ENCODE data around the gene MARCO.
"Not testable (repeated sequence)": the region's sequence is repeated elsewhere in the genome, so short reads cannot be mapped to it uniquely, and the experiment has no call there.

Gene MARCO

GRCh38 chr2:119009110-119009509 is 67.1 kb downstream of the MARCO start:
- DNase-seq, result no peak

DNA sequence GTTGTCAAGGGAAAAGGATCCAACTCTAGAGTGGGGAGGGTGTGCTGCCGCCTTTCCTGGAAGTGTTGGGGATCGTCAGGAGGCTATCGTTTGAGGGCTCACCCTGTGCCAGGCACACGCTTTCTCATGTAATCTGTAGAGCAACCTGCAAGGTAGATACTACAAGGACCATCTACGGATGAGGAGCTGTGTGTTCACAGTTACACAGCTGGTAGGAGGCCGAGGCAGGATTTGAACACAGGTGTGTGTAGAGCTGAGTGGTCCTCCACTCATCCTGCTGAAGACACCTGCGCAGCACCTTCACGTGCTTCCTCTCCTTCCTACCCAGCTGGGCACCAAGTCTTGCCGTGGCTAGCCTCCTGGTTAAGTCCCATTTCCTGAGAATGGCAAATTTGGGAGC is 68.3 kb downstream of the MARCO start:
- DNase-seq, result no peak

DNA sequence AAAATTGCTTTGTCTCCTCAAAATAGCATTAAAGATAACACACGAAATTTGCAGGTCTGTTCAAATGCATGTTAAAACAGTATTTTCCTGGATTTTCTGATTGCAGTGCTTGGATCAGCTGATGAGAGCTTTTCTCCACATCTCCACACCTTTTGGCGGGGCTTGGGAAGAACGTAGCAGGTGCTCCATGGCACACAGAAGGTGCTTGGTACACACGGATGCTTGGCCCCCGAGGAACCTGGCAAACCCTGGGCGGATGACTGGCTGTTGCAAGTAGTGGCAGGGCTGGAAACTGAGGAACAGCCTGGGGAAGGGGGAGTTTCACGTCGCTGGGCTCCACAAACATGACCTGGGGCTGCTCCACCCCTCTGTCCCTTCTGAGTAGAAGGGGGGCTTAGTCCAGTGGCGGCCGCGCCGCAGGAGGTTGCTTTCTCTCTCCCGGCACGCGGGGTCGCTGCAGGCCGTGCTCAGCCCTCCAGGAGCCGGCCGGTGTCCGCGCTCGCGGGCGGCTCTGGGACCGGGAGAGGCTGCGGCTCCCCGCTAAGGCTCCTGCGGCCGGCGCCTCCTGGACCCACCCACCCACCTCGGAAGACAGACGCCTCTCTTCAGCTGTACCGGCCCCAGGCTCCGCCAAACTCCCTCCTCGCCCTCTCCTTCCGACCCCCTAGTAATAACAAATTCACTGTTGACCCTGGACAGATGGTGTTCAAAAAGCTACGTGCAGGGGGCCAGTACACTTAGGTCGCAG is 69.3 kb downstream of the MARCO start:
- peak; percentile 9 to 19 for DNase-seq

- DNase-seq, result no peak
Observed at GRCh38 chr2:119011910-119012209, 69.9 kb downstream of the MARCO start.

- no peak for DNase-seq
Observed at GRCh38 chr2:119012345-119013301, 70.6 kb downstream of the MARCO start.

- no peak for DNase-seq
Observed at GRCh38 chr2:119013671-119014070, 71.7 kb downstream of the MARCO start.

GRCh38 chr2:119015845-119016244 is 73.9 kb downstream of the MARCO start:
- no peak for DNase-seq

- no peak for DNase-seq
Observed at GRCh38 chr2:119019521-119019920, 77.5 kb downstream of the MARCO start.

- DNase-seq, result no peak
Observed at GRCh38 chr2:119022678-119023077, 80.7 kb downstream of the MARCO start.

DNA sequence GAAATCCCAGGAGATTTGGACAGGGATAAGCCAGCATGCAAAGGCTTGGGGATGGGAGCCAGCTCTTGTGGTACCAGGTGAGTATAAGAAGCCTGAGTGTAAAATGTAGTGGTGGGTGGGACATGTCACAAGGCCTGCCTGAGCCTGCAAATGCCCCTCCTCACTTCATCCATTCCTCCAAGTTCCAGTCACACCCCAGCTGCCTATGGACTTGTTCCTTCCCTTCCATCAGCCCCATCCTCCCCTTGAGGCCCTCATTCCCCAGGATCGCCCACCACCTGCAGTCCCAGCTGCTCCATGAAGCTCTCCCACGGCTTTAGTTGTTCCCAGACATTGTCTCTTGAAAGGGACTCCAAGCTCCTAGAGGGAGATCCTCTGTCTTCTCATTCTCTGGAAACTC is 81.5 kb downstream of the MARCO start:
- no peak for DNase-seq

DNA sequence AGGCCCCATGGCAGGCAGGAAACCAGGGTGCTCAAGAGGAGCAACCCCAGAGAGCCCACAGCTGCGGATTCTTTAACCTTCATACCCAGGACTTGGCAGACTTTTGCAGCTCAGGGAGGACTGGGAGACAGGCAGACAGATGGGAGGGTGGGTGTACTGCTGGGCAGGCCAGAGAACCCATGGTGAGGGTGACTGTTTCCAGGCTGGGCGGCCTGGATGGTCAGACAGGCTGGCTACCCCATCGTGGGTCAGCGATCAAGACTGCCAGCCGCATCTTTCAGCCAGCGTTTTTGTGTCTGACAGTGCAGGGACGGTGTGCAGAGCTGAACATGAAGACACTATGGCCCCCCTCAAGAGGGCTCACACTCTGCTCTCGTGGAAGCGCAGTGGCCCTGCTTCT is 82.2 kb downstream of the MARCO start:
- no peak for DNase-seq

DNA sequence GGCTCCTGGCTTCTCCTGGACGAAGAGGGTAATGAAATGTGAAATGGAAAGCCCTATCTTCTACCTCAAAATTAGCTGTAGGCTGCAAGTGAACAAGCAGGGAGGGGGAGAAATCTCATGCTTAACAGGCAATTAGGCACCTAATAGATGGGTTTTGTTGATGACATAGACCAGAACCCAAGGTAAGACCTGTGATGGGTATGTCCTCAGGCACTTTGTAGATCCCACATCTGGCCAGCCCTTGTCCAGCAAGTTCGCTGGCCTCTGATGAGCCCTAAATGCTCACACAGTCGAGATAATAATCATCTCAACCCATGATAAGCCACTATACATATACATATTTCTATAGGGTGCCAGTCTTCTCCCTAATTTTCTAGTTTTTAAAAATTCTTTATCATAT is 82.6 kb downstream of the MARCO start:
- no peak for DNase-seq

- no peak for DNase-seq
Observed at GRCh38 chr2:119025013-119025412, 83.0 kb downstream of the MARCO start.

DNA sequence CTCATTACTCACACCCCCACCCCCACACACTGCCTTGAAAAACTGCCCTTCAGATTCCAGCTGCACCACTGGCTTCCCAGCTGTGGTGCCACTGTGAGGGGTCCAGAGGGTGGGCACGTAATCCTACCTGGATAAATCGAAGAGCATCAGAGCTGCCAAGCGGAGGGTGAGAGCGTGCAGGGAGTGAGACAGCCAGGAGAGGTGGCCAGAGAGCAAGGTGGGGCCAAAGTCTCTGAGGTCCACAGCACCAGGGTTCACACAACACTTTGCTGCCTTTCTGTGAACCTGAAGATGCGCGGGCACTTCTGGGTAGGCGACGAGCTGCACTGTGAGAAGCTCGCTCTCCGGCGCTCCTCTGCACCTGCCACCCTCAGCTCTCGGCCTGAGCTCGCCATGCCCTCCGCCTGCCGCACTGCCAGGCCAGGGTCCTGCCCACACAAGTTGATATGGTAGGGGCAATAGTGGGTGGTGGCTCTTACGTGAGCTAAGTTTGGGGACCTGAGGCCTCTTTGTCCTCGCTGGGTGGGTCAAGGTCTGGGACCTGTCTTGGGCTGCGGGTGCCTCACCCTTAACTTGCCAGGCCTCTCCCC is 83.9 kb downstream of the MARCO start:
- DNase-seq, result no peak

DNA sequence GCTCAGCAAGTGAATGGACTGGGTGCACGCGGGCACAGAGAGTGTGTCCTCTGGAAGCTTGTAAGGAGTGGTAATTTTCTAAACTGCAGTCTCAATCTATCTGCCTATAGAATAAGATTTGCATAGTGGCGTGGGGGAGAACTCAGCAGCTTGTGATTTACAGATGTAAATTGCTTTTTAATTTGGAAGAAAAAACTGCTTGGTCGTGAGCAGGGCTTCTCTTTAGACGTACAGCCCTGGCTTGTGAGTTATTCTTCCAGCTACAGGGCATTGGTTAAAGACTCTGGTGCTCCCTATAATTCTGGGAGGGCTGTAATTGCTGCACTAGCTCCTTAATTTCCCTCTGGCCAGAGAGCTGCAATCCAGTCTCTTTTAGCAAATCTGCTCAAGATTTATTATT is 84.9 kb downstream of the MARCO start:
- DNase-seq, result no peak

DNA sequence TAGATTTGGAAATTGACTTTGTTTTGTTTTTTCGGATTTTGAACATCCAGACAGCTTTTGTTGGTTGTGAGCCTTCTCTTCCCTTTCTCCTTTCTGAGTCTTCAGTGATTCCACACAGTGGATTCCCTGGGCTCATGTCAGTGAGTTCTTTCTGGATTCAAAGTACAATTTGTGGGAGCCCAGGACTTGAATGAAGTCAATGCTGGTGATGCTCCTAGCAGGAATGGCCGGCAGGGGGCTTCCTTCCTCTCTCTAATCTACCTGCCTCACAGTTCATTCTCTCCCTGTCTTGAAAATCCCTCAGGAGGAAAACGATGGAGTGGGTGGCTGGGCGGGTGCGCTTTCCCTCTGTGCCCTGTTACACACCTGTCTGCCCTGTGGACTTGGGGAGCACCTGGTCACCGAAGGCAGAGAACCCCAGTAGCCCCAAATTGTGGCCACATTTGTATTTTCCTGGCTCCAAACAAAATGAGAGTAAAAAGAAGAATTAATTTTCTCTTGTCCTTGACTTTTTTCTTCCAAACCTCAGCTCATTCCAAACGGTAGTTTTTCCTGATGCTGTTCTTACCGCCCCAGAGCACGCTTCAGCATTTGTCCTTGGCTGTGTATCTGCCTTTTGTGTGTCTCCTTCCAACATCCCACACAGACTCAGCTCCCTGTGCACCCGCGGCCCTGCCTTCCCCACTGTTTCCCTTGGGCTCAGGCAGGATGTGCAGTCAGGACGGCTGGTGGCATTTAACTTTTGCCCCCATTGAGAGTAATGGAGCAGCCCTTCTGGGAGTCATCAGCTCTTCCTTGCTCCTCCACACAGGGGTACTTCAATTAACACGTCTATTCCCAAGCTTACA is 86.6 kb downstream of the MARCO start:
- DNase-seq, result peak; percentile 6 to 8

DNA sequence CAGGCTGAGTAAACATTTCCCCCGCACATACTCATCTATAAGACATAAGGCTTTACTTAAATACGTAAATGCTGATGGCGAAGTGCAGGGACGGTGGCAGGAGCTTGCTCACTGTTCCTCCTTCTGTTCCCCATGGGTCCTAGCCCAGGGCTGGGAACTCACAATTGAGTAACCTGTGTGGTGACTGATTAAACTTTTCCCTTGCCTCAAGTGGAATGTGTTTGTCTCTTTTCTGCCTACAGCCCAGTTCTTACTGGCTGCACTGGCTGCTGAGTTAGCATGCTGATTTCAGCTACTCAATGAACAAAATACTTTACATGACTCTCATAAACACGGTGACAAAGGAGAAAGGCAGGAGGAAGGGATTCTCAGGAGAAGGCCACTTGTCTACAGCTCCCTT is 87.3 kb downstream of the MARCO start:
- no peak for DNase-seq

DNA sequence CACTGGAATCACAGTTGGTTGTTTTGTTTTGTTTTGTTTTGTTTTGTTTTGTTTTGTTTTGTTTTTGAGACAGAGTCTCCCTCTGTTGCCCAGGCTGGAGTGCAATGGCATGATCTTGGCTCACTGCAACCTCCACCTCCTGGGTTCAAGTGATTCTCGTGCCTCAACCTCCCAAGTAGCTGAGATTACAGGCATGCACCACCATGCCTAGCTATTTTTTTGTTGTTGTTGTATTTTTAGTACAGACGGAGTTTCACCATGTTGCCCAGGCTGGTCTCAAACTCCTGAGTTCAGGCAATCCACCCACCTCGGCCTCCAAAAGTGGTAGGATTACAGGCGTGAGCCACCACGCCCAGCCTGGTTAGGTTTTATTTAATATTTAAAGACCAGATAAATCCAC is 95.9 kb downstream of the MARCO start:
- not testable (repeated sequence) for DNase-seq

GRCh38 chr2:119040730-119041129 is 98.7 kb downstream of the MARCO start:
- no peak for DNase-seq

Data from activated CD4-positive, alpha-beta T cell treated with anti-CD3 and anti-CD28 coated beads, Interleukin-2, amount 50 U/mL, for 48 hours (primary cell).